Activated naive CD8-positive, alpha-beta T cell treated with anti-CD3 and anti-CD28 coated beads, Interleukin-2, amount 50 U/mL, for 16 hours (primary cell): ENCODE measurements around the gene GTF2IRD1.
A peak's percentile ranks its signal among the peaks of the same experiment; 100 is the strongest.
"Not testable (repeated sequence)": the region's sequence is repeated elsewhere in the genome, so short reads cannot be mapped to it uniquely, and the experiment has no call there.

ENCODE experiments used
- DNase-seq: peaks from one replicate; pipeline ENCODE4 v3.0.0-alpha.2; 2020; ENCODE audit warnings: low read depth, low spot score

The GTF2IRD1 gene

GRCh38 chr7:74453322-74454011 lies at the start of gene GTF2IRD1:
Gene GTF2IRD1, plus strand, starts transcription at chr7:74453906. Its CDS starts 54,175 bp downstream, at chr7:74508081.
- DNase-seq = no peak

- no peak for DNase-seq
These were observed 49.4 kb upstream of the GTF2IRD1 start for GRCh38 chr7:74404388-74404700.

DNA sequence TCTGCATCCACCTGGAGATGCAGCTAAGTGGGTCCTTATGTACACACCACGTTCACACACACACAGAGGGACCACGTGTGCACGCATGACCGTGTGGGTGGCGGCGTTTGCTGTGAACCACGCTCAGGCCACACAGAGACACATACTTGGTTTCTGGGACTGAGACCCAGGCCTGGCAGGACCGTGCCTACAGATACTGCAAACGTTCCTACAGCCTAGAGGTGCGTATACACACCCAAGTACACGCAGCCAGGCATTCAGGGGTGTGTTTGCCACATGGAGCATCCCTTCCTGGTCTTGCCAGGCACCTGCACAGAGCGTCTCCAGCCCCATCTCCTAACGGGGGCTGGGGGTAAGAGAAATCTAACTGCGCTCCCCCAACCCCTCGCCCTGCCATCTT lies 49.0 kb upstream of the GTF2IRD1 start:
- no peak for DNase-seq

DNA sequence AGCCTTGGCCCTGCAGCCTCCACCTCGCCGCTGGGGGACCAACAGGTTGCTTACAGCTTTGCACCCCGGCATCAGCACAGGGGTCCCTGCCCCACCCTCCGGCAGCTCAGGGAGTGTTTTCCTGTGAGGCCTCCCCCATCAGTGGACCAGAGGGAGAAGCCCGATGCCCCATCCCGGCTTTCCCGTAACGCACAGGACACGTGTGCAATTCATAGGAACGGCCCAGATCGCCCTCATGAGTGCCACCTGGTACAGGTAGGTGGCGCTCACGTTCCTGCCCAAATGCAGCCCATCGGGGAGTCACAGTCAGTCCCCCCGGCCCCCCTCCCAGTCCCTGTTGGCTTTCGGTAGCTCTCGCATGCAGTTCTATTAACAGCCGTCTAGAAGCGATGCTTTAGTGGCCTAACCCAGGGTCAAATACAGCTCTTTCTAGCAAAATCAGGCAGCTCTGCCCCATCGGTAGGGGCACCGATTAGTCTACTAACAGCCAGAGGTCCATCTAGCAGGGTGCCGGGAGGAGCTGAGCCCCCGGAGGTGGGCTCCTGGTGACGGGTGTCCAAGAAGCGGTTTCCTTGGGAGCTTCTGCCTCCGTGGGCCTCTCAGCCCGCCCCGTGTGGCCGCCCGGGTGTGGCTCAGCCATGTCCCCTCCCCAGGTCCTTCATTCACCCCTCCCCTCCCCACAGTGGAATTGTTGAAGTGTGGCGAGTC lies 48.4 kb upstream of the GTF2IRD1 start:
- no peak for DNase-seq

GRCh38 chr7:74405899-74406512 lies 47.7 kb upstream of the GTF2IRD1 start:
- DNase-seq = no peak

DNA sequence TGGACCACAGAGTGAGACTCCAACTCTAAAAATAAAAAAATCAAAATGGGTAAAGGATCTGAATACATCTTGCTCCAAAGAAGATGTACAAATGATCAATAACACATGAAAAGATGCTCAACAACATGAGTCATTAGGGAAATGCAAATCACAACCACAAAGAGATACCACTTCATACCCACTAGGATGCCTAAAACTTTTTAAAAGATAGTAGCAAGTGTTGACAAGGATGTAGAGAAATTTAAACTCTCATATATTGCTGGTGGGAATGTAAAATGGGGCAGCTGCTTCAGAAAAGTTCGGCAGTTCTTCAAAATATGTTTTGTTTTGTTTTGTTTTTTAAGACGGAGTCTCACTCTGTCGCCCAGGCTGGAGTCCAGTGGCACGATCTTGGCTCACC lies 45.7 kb upstream of the GTF2IRD1 start:
- DNase-seq = no peak

- DNase-seq = no peak
These were observed 44.1 kb upstream of the GTF2IRD1 start for GRCh38 chr7:74409571-74409970.

- no peak for DNase-seq
These were observed 42.9 kb upstream of the GTF2IRD1 start for GRCh38 chr7:74410772-74411171.

DNA sequence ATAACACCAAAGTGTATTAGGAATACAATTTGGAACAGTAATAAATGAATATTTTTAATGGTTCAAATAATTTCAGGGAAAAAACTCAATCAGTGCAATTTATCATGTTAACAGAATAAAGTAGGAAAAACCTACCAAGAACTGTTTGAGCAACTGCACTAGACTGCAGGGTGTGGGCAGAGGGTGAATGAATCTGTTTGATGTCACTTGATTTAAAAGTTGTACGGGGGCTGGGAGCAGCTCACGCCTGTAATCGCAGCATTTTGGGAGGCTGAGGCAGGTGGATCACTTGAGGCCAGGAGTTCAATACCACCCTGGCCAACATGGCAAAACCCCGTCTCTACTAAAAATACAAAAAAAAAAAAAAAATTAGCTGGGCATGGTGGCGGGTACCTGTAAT lies 42.1 kb upstream of the GTF2IRD1 start:
- not testable (repeated sequence) for DNase-seq

GRCh38 chr7:74412056-74412455 lies 41.6 kb upstream of the GTF2IRD1 start:
- DNase-seq = no peak

GRCh38 chr7:74412603-74413002 lies 41.1 kb upstream of the GTF2IRD1 start:
- no peak for DNase-seq

GRCh38 chr7:74414595-74415333 lies 38.9 kb upstream of the GTF2IRD1 start:
- DNase-seq = not testable (repeated sequence)

DNA sequence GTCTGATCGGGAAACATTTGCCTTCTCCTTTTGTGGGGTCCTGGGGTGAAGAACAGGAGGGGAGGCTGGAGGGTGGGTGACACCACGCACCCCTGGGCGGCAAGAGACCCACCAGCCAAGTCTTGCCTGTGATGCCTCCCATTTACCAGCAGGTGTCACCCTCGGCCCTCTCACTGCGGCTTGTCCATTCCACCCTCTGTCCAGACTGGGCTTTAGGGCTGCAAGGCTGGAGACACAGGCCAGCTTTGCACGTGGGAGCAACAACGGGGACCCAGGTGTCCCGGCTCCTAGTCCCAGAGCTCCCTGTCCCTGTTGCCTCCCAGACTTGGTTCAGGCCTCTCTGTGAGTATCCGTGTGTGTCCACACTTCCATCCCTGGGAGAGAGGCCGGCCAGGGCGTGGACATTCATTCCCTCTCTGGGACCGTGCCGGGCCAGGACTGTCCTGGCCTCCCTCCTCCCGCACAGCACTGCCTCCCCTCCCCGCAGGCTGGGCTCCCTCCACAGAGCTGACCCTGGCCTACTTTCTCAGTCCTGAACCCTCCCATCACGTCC lies 36.2 kb upstream of the GTF2IRD1 start:
- DNase-seq = peak; percentile 17

DNA sequence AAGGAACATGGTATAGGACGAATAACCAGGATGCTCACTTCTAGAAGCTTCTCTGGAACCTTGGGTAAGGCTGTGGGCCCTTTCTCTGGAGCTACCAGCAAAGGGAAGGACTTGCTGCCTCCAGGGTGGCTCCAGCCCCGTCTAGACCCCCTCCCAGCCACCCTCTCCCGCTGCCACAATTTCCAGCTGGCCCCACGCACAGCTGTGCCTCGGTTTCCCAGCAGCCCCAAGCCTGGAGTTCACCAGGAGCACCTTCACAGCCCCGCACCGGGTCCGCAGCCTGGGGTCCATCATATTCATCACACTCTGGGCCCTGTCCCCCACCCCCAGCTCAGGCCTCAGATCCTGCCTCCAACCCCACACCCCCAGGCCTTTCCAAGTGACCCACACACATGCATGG lies 35.6 kb upstream of the GTF2IRD1 start:
- DNase-seq = no peak

GRCh38 chr7:74418538-74418937 lies 35.2 kb upstream of the GTF2IRD1 start:
- DNase-seq = no peak

- DNase-seq = not testable (repeated sequence)
These were observed 34.5 kb upstream of the GTF2IRD1 start for GRCh38 chr7:74419232-74419631.

- DNase-seq = no peak
These were observed 33.7 kb upstream of the GTF2IRD1 start for GRCh38 chr7:74420006-74420405.

DNA sequence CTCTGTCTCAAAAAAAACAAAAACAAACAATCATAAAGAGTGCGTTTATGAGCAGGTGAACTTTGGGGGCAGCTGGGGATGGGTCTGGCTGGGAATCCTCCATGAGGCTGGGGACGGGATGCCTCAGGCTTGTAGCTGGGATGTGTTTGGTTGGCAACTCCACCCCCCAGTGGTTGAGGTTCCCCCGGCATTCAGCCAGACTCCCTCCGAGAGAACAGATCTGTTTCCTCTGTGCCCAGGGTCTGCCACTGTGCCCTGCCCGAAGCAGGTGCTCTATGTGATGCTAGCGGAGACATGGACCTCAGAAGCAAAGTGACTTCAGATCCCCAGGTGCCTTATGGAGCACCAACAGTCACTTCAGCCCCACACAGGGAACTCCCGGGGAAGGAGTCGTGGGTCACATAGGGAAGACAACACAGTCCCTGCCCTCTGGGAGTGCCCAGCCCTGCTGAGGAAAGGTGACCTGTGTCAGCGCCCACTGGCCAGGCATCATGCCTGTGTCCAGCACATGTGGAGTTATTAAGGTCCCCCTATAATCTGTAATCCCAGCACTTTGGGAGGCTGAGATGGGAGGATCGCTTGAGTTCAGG lies 29.3 kb upstream of the GTF2IRD1 start:
- DNase-seq = no peak

DNA sequence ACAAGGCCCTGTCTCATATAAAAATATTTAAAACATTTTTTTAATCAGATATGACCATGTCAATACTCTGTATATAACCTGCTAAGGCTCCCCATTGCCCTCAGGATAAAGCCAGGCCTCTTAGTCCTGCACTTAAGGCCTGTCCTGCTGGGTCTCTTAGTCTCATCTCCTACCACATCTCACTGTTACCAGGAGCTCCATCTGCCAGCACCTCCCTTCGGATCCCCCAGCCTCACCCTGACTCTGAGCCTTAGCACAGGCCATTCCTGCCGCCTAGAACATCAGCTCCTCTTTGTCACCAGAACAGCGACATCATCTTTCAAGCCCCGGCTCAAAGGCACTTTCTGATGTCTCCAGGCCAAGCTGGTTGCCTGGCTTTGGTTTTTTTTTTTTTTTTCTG lies 25.7 kb upstream of the GTF2IRD1 start:
- DNase-seq = no peak

DNA sequence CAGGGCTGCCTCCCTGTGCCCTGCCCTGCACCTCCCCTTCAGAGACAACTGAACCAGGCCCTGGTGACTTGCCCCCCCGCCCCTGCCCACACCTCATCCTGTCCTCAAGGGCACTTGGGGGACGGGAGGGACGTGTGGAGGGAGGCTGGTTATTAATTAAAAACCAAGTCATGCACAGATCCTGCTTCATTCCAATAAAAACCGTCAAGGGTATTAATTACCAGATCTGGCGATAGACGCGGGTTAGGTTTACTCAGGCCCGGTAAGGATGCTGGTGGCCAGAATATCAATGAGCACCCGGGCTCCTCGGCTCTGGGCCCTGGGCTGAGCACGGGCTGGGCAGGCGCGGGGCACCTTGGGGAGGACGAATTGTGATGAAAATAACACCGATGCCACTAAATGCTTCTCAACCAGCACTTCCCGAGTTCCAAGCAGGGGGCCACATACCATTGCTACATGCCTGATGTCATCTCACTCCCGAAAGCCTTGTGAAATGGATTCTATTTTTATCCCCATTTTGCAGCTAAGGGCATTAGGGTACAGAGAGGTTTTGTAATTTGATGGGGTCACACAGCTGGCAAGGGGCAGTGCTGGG lies 24.5 kb upstream of the GTF2IRD1 start:
- DNase-seq = no peak

DNA sequence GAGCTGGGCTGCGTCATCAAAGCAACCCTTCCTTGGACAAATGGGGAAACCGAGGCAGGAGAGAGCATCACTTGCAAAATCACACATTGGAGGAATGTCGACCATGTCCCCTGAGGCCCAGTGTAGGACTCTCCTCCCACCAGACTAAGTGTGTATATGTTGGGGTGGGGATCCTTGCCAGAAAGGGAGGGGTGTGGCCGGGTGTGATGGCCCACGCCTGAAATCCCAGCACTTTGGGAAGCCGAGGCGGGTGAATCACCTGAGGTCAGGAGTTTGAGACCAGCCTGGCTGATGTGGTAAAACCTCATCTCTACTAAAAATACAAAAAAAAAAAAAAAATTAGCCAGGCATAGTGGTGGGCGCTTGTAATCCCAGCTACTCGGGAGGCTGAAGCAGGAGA lies 23.3 kb upstream of the GTF2IRD1 start:
- DNase-seq = not testable (repeated sequence)
